HG03442 (cell line): ENCODE data around the gene COL4A1.

Experiments
- ATAC-seq: cut with Tn5 transposase; IDR thresholded peaks from one replicate; pipeline ENCODE4 v1.9.1; 2021; ENCODE audit warnings: mild to moderate bottlenecking, moderate library complexity; ENCODE audit not compliant: unreplicated experiment

COL4A1 gene

GRCh38 chr13:110263404-110263803 lies 43.6 kb downstream of the COL4A1 start:
- ATAC-seq: no peak

GRCh38 chr13:110262508-110263291 lies 44.3 kb downstream of the COL4A1 start:
- ATAC-seq: no peak

- ATAC-seq: no peak
Observed at GRCh38 chr13:110262082-110262436, 44.9 kb downstream of the COL4A1 start.

GRCh38 chr13:110261166-110262081 lies 45.5 kb downstream of the COL4A1 start:
- ATAC-seq: no peak

GRCh38 chr13:110259651-110260050 lies 47.3 kb downstream of the COL4A1 start:
- ATAC-seq: no peak

GRCh38 chr13:110258876-110259631 lies 47.9 kb downstream of the COL4A1 start:
- no peak for ATAC-seq

GRCh38 chr13:110257408-110257807 lies 49.5 kb downstream of the COL4A1 start:
- no peak for ATAC-seq

- no peak for ATAC-seq
Observed at GRCh38 chr13:110256126-110256905, 50.6 kb downstream of the COL4A1 start.

- no peak for ATAC-seq
Observed at GRCh38 chr13:110254751-110255553, 52.0 kb downstream of the COL4A1 start.

- ATAC-seq: no peak
Observed at GRCh38 chr13:110254151-110254679, 52.7 kb downstream of the COL4A1 start.

GRCh38 chr13:110251193-110251819 lies 55.7 kb downstream of the COL4A1 start:
- ATAC-seq: no peak

GRCh38 chr13:110250258-110250891 lies 56.6 kb downstream of the COL4A1 start:
- no peak for ATAC-seq

GRCh38 chr13:110249326-110249725 lies 57.6 kb downstream of the COL4A1 start:
- no peak for ATAC-seq

- no peak for ATAC-seq
Observed at GRCh38 chr13:110248449-110249143, 58.4 kb downstream of the COL4A1 start.

- no peak for ATAC-seq
Observed at GRCh38 chr13:110246530-110246929, 60.4 kb downstream of the COL4A1 start.

GRCh38 chr13:110245416-110245899 lies 61.5 kb downstream of the COL4A1 start:
- ATAC-seq: no peak

- no peak for ATAC-seq
Observed at GRCh38 chr13:110244976-110245375, 62.0 kb downstream of the COL4A1 start.
